ENCODE data around the gene C20orf173. TPM values are rescaled to one million over a fixed set of nuclear protein-coding genes. Genes with fewer than 3 reads are reported as not detected.

The C20orf173 gene
- total RNA-seq, 1 experiment from 2014 or later = not detected

- ChIA-PET RAD21 (ENCODE audit: low non-redundant PET in 1 of 2, low total read pairs in 2 of 2, uncharacterized antibody in 2 of 2, unreplicated experiment in 2 of 2) (no interaction called here), CTCF (interaction anchor here (0.9 kb wide), 1 partner anchor 27 kb away, joined by 3 read pairs; no protein-coding TSS in a partner anchor), POLR2A (no interaction called here)
- H3K4me1 ChIP-seq (ENCODE audit: control insufficient read depth in 1 of 2, insufficient read depth in 2 of 2, low read length in 2 of 2) = no peaks in the 10 kb centered on the region
- H3K79me2 ChIP-seq (ENCODE audit: insufficient read depth, low read length) = no peaks in the 10 kb centered on the region
- ATAC-seq = no peak
- H4K20me1 ChIP-seq (ENCODE audit: insufficient read depth) = no peaks in the 10 kb centered on the region; the same call in 1 of the 2 replicates
- no peaks in the 10 kb centered on the region for H3K27me3 ChIP-seq (ENCODE audit: insufficient read depth, low read length)
- no peaks in the 10 kb centered on the region for H3K9me2 ChIP-seq (ENCODE audit: insufficient read depth)
- no peak for DNase-seq (ENCODE audit: low read depth, low spot score)
- no peak overlapping the region for H3K27ac ChIP-seq (ENCODE audit: low read depth, low read length)
- intact Hi-C loops (cut with micrococcal nuclease) = no loop called here
- peaks cover 26 to 37% of the 10 kb centered on the region in 2 experiments for H3K36me3 ChIP-seq (ENCODE audit: control insufficient read depth in 1 of 2, insufficient read depth in 2 of 2, low read length in 2 of 2)
- no peak overlapping the region for H3K4me3 ChIP-seq (replicated peaks in 1 of 2; ENCODE audit: low read depth in 1 of 2, low read length in 2 of 2)
- H3K9ac ChIP-seq (ENCODE audit: low read length) = no peak overlapping the region
- no peaks in the 10 kb centered on the region for H3K9me3 ChIP-seq (ENCODE audit: control insufficient read depth in 1 of 2, insufficient read depth in 1 of 2, low read depth in 1 of 2, low read length in 2 of 2)
- TF ChIP-seq CEBPB (IDR thresholded peaks at IDR 0.05; ENCODE audit: low read depth) (no peak), MAX (IDR thresholded peaks at IDR 0.05) (no peak), POLR2AphosphoS5 (IDR thresholded peaks at IDR 0.05; ENCODE audit: low read depth, low read length) (no peak), ELF1 (IDR thresholded peaks at IDR 0.05; ENCODE audit: borderline replicate concordance, low read depth) (no peak), EZH2 (IDR thresholded peaks at IDR 0.05) (no peak), CBX3 (IDR thresholded peaks at IDR 0.05; ENCODE audit: low read depth) (no peak), RAD21 (IDR thresholded peaks at IDR 0.05; ENCODE audit: low read depth) (no peak), SIN3A (IDR thresholded peaks at IDR 0.05; ENCODE audit: low read depth) (no peak), TCF7L2 (IDR thresholded peaks at IDR 0.05; ENCODE audit: borderline replicate concordance, extremely low read depth, insufficient read depth, insufficient read length) (no peak), ZBTB33 (IDR thresholded peaks at IDR 0.05; ENCODE audit: extremely low read depth, insufficient replicate concordance, low read length) (no peak), EGR1 (IDR thresholded peaks at IDR 0.05; ENCODE audit: low read depth) (no peak), SP1 (IDR thresholded peaks at IDR 0.05; ENCODE audit: low read depth) (no peak), SRF (IDR thresholded peaks at IDR 0.05; ENCODE audit: low read depth) (no peak), JUND (IDR thresholded peaks at IDR 0.05) (no peak), YY1 (IDR thresholded peaks at IDR 0.05; ENCODE audit: extremely low read depth, insufficient replicate concordance, low read depth, low read length) (no peak), FOSL1 (IDR thresholded peaks at IDR 0.05; ENCODE audit: low read depth) (no peak)
- TF ChIP-seq, protein P1, sequence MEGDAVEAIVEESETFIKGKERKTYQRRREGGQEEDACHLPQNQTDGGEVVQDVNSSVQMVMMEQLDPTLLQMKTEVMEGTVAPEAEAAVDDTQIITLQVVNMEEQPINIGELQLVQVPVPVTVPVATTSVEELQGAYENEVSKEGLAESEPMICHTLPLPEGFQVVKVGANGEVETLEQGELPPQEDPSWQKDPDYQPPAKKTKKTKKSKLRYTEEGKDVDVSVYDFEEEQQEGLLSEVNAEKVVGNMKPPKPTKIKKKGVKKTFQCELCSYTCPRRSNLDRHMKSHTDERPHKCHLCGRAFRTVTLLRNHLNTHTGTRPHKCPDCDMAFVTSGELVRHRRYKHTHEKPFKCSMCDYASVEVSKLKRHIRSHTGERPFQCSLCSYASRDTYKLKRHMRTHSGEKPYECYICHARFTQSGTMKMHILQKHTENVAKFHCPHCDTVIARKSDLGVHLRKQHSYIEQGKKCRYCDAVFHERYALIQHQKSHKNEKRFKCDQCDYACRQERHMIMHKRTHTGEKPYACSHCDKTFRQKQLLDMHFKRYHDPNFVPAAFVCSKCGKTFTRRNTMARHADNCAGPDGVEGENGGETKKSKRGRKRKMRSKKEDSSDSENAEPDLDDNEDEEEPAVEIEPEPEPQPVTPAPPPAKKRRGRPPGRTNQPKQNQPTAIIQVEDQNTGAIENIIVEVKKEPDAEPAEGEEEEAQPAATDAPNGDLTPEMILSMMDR (IDR thresholded peaks at IDR 0.05 in 2 of 3, conservative IDR thresholded peaks at IDR 0.05 in 1 of 3; ENCODE audit: borderline replicate concordance in 1 of 3, insufficient read depth in 1 of 3, low read depth in 2 of 3, low read length in 2 of 3) = no peak
- TF ChIP-seq, protein P2, sequence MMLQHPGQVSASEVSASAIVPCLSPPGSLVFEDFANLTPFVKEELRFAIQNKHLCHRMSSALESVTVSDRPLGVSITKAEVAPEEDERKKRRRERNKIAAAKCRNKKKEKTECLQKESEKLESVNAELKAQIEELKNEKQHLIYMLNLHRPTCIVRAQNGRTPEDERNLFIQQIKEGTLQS (IDR thresholded peaks at IDR 0.05) = no peak
- no TSS peak for BruUV-seq (replicated peaks)
- H3K4me2 ChIP-seq (ENCODE audit: low read length) = no peak overlapping the region
- H2AFZ ChIP-seq (ENCODE audit: low read depth, low read length, poor library complexity, severe bottlenecking) = no peak overlapping the region
Measured at GRCh38 chr20:35490736-35491181, 38.7 kb downstream of the C20orf173 start.

All from HCT116 (cell line).